Measurements from ENCODE around the gene QSOX2. TPM values are rescaled to one million over a fixed set of nuclear protein-coding genes. Genes with fewer than 3 reads are reported as not detected.

Gene QSOX2
- total RNA-seq, 1 donor from 2014 or later, result 23.6 TPM

DNA sequence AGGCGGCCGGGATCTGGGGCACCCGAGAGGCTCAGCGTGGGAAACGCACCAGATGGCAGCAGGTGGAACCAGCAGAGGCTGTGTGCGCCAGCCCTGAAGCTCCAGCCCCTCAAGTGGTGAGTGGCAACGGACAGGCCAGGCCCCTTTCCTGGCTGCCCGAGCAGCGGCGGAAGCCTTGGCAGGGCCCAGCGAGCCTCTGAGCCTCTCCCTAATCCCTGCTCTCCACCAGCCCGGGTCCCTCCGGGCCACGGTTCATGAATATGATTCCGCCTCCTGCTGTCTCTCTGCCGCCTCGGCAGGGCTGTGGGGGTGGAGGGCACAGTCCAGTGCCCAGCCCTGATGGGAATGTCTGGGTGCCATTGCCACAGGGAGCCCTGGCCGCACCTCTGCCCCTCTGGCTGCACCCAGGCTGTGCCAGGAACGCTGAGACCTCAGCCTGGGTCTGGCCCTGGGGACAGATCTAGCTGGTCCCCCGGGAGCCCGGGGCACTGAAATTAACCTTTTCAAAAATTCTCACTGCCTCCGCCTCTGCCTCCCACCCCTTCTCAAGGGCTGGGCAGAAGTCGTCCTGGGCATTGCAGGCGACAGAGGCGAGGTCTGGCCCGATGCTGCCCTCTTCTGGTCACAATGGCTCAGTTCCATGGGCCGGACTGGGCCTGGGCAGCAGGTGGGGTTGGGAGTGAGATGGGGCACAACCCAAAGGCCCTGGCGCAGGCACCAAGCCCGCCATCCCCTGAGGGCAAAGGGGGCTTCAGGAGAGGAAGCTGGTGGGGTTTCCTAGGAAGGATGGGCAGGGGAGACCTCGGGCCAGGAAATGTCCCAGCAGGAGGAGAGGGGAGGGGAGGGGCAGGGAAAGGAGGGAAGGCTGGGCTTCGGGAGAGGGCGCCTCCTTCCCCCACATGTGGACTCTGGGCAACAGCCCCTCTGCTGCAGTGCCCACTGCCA lies 38.0 kb upstream of the QSOX2 start:
- no peak overlapping the region for H3K27ac Mint-ChIP-seq
- H3K9me3 Mint-ChIP-seq, result no peaks in the 10 kb centered on the region
- peaks cover 15% of the 10 kb centered on the region for H3K27me3 Mint-ChIP-seq
- DNase-seq (ENCODE audit: extremely low spot score, unreplicated experiment), result no peak
- H3K4me3 Mint-ChIP-seq, result no peak overlapping the region
- H3K36me3 Mint-ChIP-seq, result no peaks in the 10 kb centered on the region
- H3K4me1 Mint-ChIP-seq (ENCODE audit: unreplicated experiment), result peaks cover 8% of the 10 kb centered on the region
- peak; percentile 92 for TF ChIP-seq CTCF (conservative IDR thresholded peaks at IDR 0.05)

GRCh38 chr9:136282272-136282861 lies 36.8 kb upstream of the QSOX2 start:
- Mint-ChIP-seq H3K4me1 (ENCODE audit: unreplicated experiment) (peaks cover 4% of the 10 kb centered on the region), H3K4me3 (no peak overlapping the region), H3K36me3 (no peaks in the 10 kb centered on the region), H3K9me3 (no peaks in the 10 kb centered on the region), H3K27ac (no peak overlapping the region), H3K27me3 (peaks cover 14% of the 10 kb centered on the region)
- no peak for TF ChIP-seq CTCF (conservative IDR thresholded peaks at IDR 0.05)
- DNase-seq (ENCODE audit: extremely low spot score, unreplicated experiment), result no peak

DNA sequence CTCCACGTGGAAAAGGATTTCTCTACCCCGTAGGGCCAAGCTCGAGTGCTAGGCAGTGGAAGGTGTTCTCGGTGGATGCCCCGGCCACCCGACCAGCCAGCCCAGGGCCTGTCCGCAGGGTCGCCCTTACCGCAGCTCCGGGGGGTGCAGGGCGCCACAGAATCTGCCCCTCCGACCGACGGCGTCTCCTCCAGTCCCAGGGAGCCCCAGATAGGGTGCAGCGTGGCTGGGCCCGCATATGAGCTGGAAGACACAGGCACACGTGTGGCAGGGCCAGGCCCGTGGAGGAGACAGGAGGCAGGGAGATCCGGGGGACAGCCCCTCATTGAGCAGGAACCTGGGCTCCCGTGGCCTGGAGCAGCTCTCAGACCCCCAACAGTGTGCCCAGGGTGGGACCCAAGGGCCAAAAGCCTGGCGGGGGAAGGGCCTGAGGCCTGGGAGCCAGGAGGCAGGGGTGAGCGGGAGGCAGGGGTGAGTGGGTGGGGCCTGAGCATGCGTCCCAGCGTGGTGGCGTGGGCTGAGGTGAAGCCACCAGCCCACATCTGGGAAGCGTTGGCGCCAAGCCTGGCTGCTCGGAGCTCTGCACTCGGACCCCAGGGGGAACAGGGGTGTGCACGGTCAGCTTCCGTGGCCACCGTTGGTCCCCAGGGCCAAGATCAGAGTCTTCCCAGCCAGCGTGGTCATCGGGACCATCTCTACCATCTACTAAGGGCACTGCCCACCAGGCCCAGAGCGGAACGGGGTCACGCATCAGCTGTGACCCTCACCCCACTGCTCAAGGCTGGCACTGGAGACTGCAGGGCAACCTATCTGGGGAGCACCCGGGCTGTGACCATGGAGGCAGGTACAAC lies 36.0 kb upstream of the QSOX2 start:
- no peaks in the 10 kb centered on the region for H3K36me3 Mint-ChIP-seq
- no peak for TF ChIP-seq CTCF (conservative IDR thresholded peaks at IDR 0.05)

GRCh38 chr9:136280535-136281315 lies 35.1 kb upstream of the QSOX2 start:
- H3K27ac Mint-ChIP-seq, result no peak overlapping the region

More for the DNA sequence above, 36.0 kb upstream of the QSOX2 start:
- Mint-ChIP-seq H3K27me3 (peaks cover 7% of the 10 kb centered on the region), H3K4me3 (no peak overlapping the region), H3K27ac (no peak overlapping the region), H3K4me1 (ENCODE audit: unreplicated experiment) (no peaks in the 10 kb centered on the region), H3K9me3 (no peaks in the 10 kb centered on the region)
- no peak for DNase-seq (ENCODE audit: extremely low spot score, unreplicated experiment)

More at GRCh38 chr9:136280535-136281315, 35.1 kb upstream of the QSOX2 start:
- Mint-ChIP-seq H3K9me3 (no peaks in the 10 kb centered on the region), H3K4me3 (no peak overlapping the region), H3K27me3 (peaks cover 10% of the 10 kb centered on the region), H3K4me1 (ENCODE audit: unreplicated experiment) (no peaks in the 10 kb centered on the region), H3K36me3 (no peaks in the 10 kb centered on the region)
- TF ChIP-seq CTCF (conservative IDR thresholded peaks at IDR 0.05), result no peak
- no peak for DNase-seq (ENCODE audit: extremely low spot score, unreplicated experiment)

All from type B pancreatic cell (in vitro differentiated cells).